Naive thymus-derived CD4-positive, alpha-beta T cell (primary cell): ENCODE data around the gene INS. TPM values are rescaled to one million over a fixed set of nuclear protein-coding genes. Genes with fewer than 3 reads are reported as not detected.
A peak's percentile ranks its signal among the peaks of the same experiment; 100 is the strongest.

Source experiments
- ATAC-seq: fragments of 150-1000 bp; cut with Tn5 transposase; 2 replicates; pipeline ENCODE4 v1.10.0; 2021; ENCODE audit warnings: mild to moderate bottlenecking, moderate library complexity
- CTCF ChIA-PET: fragments of 350-600 bp; sonication (Branson Sonifier 250); formaldehyde crosslinking; loops from one replicate; lab custom pipeline; 2021; ENCODE audit warnings: antibody characterized with exemption; lab: Charles Lee
- POLR2A ChIA-PET: fragments of 350-600 bp; sonication (Branson Sonifier 250); formaldehyde crosslinking; loops from one replicate; lab custom pipeline; 2021; ENCODE audit warnings: antibody characterized with exemption, inconsistent platforms; lab: Charles Lee
- DNase-seq, 9 donors: peaks; one replicate each; pipeline versions ENCODE4 v3.0.0 to v3.0.0-alpha.2; 2020 to 2022; ENCODE audit warnings: mixed read lengths in 1 of 9
- H3K27ac ChIP-seq: one replicate; pipeline ENCODE4 v1.7.0; 2013; ENCODE audit warnings: mild to moderate bottlenecking, low read depth, low read length, moderate library complexity
- H3K27me3 ChIP-seq, 2 donors: one replicate each; pipeline ENCODE4 v1.7.0; 2013; ENCODE audit warnings: low read length in 2 of 2, mild to moderate bottlenecking in 2 of 2, moderate library complexity in 2 of 2; ENCODE audit not compliant: control insufficient read depth in 2 of 2, insufficient read depth in 2 of 2
- H3K36me3 ChIP-seq, 3 experiments: 1 replicate in 2 of 3; 2 replicates in 1 of 3; pipeline ENCODE4 v1.7.0; 2013; ENCODE audit warnings: low read length in 3 of 3, mild to moderate bottlenecking in 3 of 3, moderate library complexity in 1 of 3; ENCODE audit not compliant: insufficient read depth in 3 of 3, control insufficient read depth in 2 of 3
- H3K4me1 ChIP-seq, 2 donors: one replicate each; pipeline ENCODE4 v1.7.0; 2013; ENCODE audit warnings: low read length in 2 of 2, mild to moderate bottlenecking in 2 of 2, moderate library complexity in 1 of 2; ENCODE audit not compliant: control insufficient read depth in 2 of 2, insufficient read depth in 2 of 2
- H3K4me3 ChIP-seq: 2 replicates; pipeline ENCODE4 v1.7.0; 2013; ENCODE audit warnings: mild to moderate bottlenecking, low read length
- H3K9me3 ChIP-seq, 3 experiments: 1 replicate in 2 of 3; 2 replicates in 1 of 3; pipeline ENCODE4 v1.7.0; 2013; ENCODE audit warnings: low read length in 3 of 3; ENCODE audit not compliant: control insufficient read depth in 2 of 3
- H3K27ac Mint-ChIP-seq, 9 donors: one replicate each; pipeline ENCODE4 v1.8.0; 2020 to 2022; ENCODE audit warnings: mixed read lengths in 9 of 9, mild to moderate bottlenecking in 8 of 9, moderate library complexity in 5 of 9, inconsistent platforms in 2 of 9
- H3K27me3 Mint-ChIP-seq, 5 donors: one replicate each; pipeline ENCODE4 v1.8.0; 2021 to 2022; ENCODE audit warnings: mixed read lengths in 5 of 5, mild to moderate bottlenecking in 1 of 5
- H3K36me3 Mint-ChIP-seq, 5 donors: one replicate each; pipeline ENCODE4 v1.8.0; 2020 to 2022; ENCODE audit warnings: mixed read lengths in 5 of 5, mild to moderate bottlenecking in 3 of 5, inconsistent platforms in 1 of 5
- H3K4me1 Mint-ChIP-seq, 7 donors: one replicate each; pipeline ENCODE4 v1.8.0; 2020 to 2022; ENCODE audit warnings: mixed read lengths in 7 of 7, mild to moderate bottlenecking in 3 of 7, inconsistent platforms in 1 of 7
- H3K4me3 Mint-ChIP-seq, 10 donors: one replicate each; pipeline ENCODE4 v1.8.0; 2020 to 2022; ENCODE audit warnings: mild to moderate bottlenecking in 10 of 10, mixed read lengths in 10 of 10, moderate library complexity in 6 of 10, inconsistent platforms in 2 of 10
- H3K9me3 Mint-ChIP-seq, 11 donors: one replicate each; pipeline ENCODE4 v1.8.0; 2020 to 2022; ENCODE audit warnings: mixed read lengths in 11 of 11, mild to moderate bottlenecking in 4 of 11, inconsistent platforms in 1 of 11, moderate library complexity in 1 of 11
- intact Hi-C, 2 donors: fragments of 100-400 bp; cut with micrococcal nuclease; formaldehyde crosslinking; loops; one replicate each; pipeline ENCODE4 v1.15.1; 2023
- polyA plus RNA-seq, 2 donors: library from polyadenylated mRNA; unstranded; fragments of 300-500 nt; fragmentation: Illumina TruSeq; gene quantifications; one replicate each; pipeline ENCODE4 v1.2.3, GENCODE V29; 2021
- total RNA-seq, 6 experiments: library from RNA in 5 of 6; stranded (reverse) in 5 of 6; gene quantifications; 1 replicate in 5 of 6; 2 replicates in 1 of 6; pipeline ENCODE4 v1.2.3 and lab custom pipeline; 2021 to 2026

Gene INS
- total and polyA plus RNA-seq, 7 experiments from 2014 or later, result not detected

GRCh38 chr11:2134022-2135010, 26.7 kb downstream of the INS start:
- Histone ChIP-seq H3K4me3 (no peak overlapping the region), H3K27ac (no peak overlapping the region), H3K9me3 (no peaks in the 10 kb centered on the region), H3K36me3 (no peaks in the 10 kb centered on the region), H3K27me3 (peaks cover 0 to 3% of the 10 kb centered on the region in 2 donors), H3K4me1 (no peaks in the 10 kb centered on the region)
- intact Hi-C loops, result no loop called here
- peaks cover 0 to 9% (median 0%) of the 10 kb centered on the region in 11 donors for H3K9me3 Mint-ChIP-seq
- CTCF ChIA-PET, result no interaction called here
- peaks cover 0 to 18% (median 3%) of the 10 kb centered on the region in 7 donors for H3K4me1 Mint-ChIP-seq
- peak overlapping the region in 1 of 10 donors; percentile 39 for H3K4me3 Mint-ChIP-seq
- no peak overlapping the region for H3K27ac Mint-ChIP-seq
- H3K36me3 Mint-ChIP-seq, result peaks cover 0 to 2% (median 0%) of the 10 kb centered on the region in 5 donors
- DNase-seq, result no peak
- H3K27me3 Mint-ChIP-seq, result peaks cover 22 to 54% (median 46%) of the 10 kb centered on the region in 5 donors
- ATAC-seq, result no peak
- POLR2A ChIA-PET, result no interaction called here

- DNase-seq (no peak), ATAC-seq (no peak)
- peaks cover 0 to 2% (median 0%) of the 10 kb centered on the region in 5 donors for H3K36me3 Mint-ChIP-seq
- H3K4me3 Mint-ChIP-seq, result peak overlapping the region in 1 of 10 donors; percentile 21
- H3K9me3 Mint-ChIP-seq, result peaks cover 0 to 9% (median 0%) of the 10 kb centered on the region in 11 donors
- CTCF ChIA-PET, result no interaction called here
- POLR2A ChIA-PET, result no interaction called here
- no peaks in the 10 kb centered on the region for H3K4me1 ChIP-seq
- no peak overlapping the region for H3K4me3 ChIP-seq
- peaks cover 22 to 60% (median 48%) of the 10 kb centered on the region in 5 donors for H3K27me3 Mint-ChIP-seq
- H3K27ac Mint-ChIP-seq, result no peak overlapping the region
- intact Hi-C loops, result no loop called here
- H3K4me1 Mint-ChIP-seq, result peaks cover 0 to 16% (median 2%) of the 10 kb centered on the region in 7 donors
- H3K9me3 ChIP-seq, result no peaks in the 10 kb centered on the region
- H3K27ac ChIP-seq, result no peak overlapping the region
- H3K36me3 ChIP-seq, result no peaks in the 10 kb centered on the region
- peaks cover 0 to 3% of the 10 kb centered on the region in 2 donors for H3K27me3 ChIP-seq
Observed at GRCh38 chr11:2133241-2134021, 27.6 kb downstream of the INS start.

- no peak for DNase-seq
- Mint-ChIP-seq H3K27me3 (peaks cover 22 to 60% (median 46%) of the 10 kb centered on the region in 5 donors), H3K9me3 (peaks cover 0 to 9% (median 0%) of the 10 kb centered on the region in 11 donors), H3K4me1 (peaks cover 0 to 14% (median 0%) of the 10 kb centered on the region in 7 donors), H3K4me3 (peak overlapping the region in 1 of 10 donors; percentile 21), H3K27ac (no peak overlapping the region), H3K36me3 (no peaks in the 10 kb centered on the region)
- POLR2A ChIA-PET, result no interaction called here
- Histone ChIP-seq H3K9me3 (no peaks in the 10 kb centered on the region), H3K4me1 (no peaks in the 10 kb centered on the region), H3K27me3 (peaks cover 0 to 3% of the 10 kb centered on the region in 2 donors), H3K4me3 (no peak overlapping the region), H3K27ac (no peak overlapping the region), H3K36me3 (no peaks in the 10 kb centered on the region)
- ATAC-seq, result no peak
- CTCF ChIA-PET, result interaction anchor here (0.6 kb wide), 1 partner anchor 839 kb away, joined by 3 read pairs; no protein-coding TSS in a partner anchor
- intact Hi-C loops, result no loop called here
Observed at GRCh38 chr11:2132874-2133240, 28.2 kb downstream of the INS start.

- DNase-seq (no peak), ATAC-seq (no peak)
- Mint-ChIP-seq H3K9me3 (peaks cover 0 to 9% (median 0%) of the 10 kb centered on the region in 11 donors), H3K27ac (no peak overlapping the region), H3K4me3 (no peak overlapping the region), H3K36me3 (no peaks in the 10 kb centered on the region), H3K4me1 (peaks cover 0 to 9% (median 0%) of the 10 kb centered on the region in 7 donors), H3K27me3 (peaks cover 22 to 64% (median 45%) of the 10 kb centered on the region in 5 donors)
- CTCF ChIA-PET, result interaction anchor here (0.6 kb wide), 1 partner anchor 839 kb away, joined by 3 read pairs; no protein-coding TSS in a partner anchor
- POLR2A ChIA-PET, result no interaction called here
- no peaks in the 10 kb centered on the region for H3K36me3 ChIP-seq
- H3K4me1 ChIP-seq, result no peaks in the 10 kb centered on the region
- no peak overlapping the region for H3K27ac ChIP-seq
- intact Hi-C loops, result no loop called here
- H3K9me3 ChIP-seq, result no peaks in the 10 kb centered on the region
- no peak overlapping the region for H3K4me3 ChIP-seq
- no peaks in the 10 kb centered on the region for H3K27me3 ChIP-seq
Observed at GRCh38 chr11:2132246-2132645, 28.8 kb downstream of the INS start.

GRCh38 chr11:2131371-2132236, 29.4 kb downstream of the INS start:
- no peak overlapping the region for H3K4me3 ChIP-seq
- no peak overlapping the region for H3K4me3 Mint-ChIP-seq
- no peaks in the 10 kb centered on the region for H3K36me3 ChIP-seq
- ATAC-seq, result no peak
- no peak overlapping the region for H3K27ac ChIP-seq
- H3K4me1 ChIP-seq, result no peaks in the 10 kb centered on the region
- H3K27me3 ChIP-seq, result no peaks in the 10 kb centered on the region
- peaks cover 0 to 9% (median 0%) of the 10 kb centered on the region in 11 donors for H3K9me3 Mint-ChIP-seq
- intact Hi-C loops, result no loop called here
- peaks cover 0 to 5% (median 0%) of the 10 kb centered on the region in 7 donors for H3K4me1 Mint-ChIP-seq
- no peaks in the 10 kb centered on the region for H3K36me3 Mint-ChIP-seq
- H3K27ac Mint-ChIP-seq, result peak overlapping the region in 1 of 9 donors; percentile 47
- POLR2A ChIA-PET, result no interaction called here
- no peak for DNase-seq
- H3K27me3 Mint-ChIP-seq, result peaks cover 20 to 64% (median 39%) of the 10 kb centered on the region in 5 donors
- CTCF ChIA-PET, result no interaction called here
- H3K9me3 ChIP-seq, result no peaks in the 10 kb centered on the region

GRCh38 chr11:2130881-2131352, 30.1 kb downstream of the INS start:
- H3K9me3 ChIP-seq, result no peaks in the 10 kb centered on the region
- no peak overlapping the region for H3K4me3 ChIP-seq
- no peak overlapping the region for H3K27ac ChIP-seq
- ChIA-PET POLR2A (no interaction called here), CTCF (no interaction called here)
- Mint-ChIP-seq H3K9me3 (peaks cover 0 to 11% (median 0%) of the 10 kb centered on the region in 11 donors), H3K36me3 (no peaks in the 10 kb centered on the region), H3K4me3 (no peak overlapping the region), H3K27ac (no peak overlapping the region), H3K27me3 (peaks cover 13 to 58% (median 32%) of the 10 kb centered on the region in 5 donors), H3K4me1 (peaks cover 0 to 5% (median 0%) of the 10 kb centered on the region in 7 donors)
- H3K4me1 ChIP-seq, result no peaks in the 10 kb centered on the region
- DNase-seq, result no peak
- ATAC-seq, result no peak
- no peaks in the 10 kb centered on the region for H3K36me3 ChIP-seq
- intact Hi-C loops, result no loop called here
- H3K27me3 ChIP-seq, result no peaks in the 10 kb centered on the region
